ENCODE data around the gene FOXJ1.

FOXJ1 gene

DNA sequence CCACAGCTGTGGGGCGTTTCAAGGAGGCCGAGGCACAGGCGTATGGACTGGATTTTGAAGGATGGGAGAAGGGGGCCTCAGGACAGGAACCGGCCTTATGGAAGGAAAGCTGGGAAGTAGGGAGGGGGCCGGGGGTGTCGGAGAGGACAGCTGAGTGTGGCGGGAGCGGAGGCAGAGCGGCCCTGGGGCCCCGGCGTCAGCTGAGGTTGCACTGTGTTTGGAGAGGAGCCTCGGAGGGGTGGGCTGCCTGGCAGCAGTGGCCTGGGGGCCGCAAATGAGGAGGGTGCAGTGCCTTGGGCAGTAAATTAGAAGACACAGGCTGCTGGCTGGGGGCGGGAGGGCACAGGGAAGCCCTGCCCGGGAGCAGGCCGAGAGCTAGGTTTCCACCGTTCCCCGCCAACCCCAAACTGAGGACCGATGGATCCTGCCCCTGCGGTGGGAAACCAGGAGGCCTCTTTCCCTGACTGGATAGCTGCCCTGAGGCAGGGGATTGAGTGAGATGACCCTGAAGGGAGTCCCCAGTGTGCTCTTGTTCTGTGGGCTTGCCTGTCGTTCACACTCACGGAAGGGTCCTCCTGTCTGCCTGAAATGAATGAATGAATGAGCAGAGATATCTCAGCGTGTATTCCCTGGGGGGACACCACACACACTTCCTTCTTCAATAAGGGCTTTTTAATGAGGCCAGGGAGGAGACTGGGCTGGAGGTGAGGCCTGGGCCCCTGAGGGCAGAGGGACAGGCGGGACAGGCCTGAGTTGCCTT lies 18.4 kb downstream of the FOXJ1 start:
- DNase-seq = no peak

DNA sequence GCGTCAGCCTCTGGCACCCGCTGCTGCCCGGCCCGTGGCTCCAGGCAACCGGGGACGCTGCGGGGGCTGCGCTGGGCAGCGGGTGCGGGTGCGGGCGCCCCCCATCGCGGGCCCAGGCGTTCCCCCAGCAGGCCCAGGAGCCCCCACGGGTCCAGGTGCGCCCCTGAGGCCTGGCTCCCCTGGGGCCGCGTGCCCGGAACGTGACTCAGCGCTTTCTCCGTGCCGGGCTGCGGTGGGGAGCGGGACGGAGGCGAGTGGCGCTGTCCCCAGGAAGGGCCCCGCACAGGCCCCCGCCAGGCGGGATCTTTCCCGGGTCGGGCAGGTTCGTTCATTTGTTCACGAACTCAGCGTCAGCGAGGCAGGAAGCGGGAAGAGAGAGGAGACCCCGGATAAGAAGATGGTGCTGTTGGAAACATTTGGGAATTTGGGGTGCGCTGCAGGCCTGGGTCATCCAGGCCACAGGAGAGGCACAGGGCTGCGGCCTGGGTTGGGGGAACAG lies 19.1 kb downstream of the FOXJ1 start:
- no peak for DNase-seq

DNA sequence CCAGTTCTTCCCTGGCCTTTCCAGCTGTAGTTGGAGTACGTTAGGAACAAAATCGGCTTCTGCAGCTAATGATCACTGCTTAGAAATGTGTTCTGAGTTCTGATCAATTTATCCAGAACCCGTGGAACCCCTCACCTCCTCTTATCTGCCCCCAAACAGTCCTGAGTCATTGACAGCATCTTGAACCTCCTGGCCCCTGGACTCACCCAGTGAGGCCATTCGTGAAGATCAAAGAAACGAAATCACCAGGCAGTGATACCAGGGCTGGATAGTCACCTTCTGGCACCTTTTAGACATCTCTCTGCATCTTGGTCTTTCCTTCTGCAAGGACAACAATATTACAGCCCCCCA lies 20.4 kb downstream of the FOXJ1 start:
- DNase-seq = no peak

DNA sequence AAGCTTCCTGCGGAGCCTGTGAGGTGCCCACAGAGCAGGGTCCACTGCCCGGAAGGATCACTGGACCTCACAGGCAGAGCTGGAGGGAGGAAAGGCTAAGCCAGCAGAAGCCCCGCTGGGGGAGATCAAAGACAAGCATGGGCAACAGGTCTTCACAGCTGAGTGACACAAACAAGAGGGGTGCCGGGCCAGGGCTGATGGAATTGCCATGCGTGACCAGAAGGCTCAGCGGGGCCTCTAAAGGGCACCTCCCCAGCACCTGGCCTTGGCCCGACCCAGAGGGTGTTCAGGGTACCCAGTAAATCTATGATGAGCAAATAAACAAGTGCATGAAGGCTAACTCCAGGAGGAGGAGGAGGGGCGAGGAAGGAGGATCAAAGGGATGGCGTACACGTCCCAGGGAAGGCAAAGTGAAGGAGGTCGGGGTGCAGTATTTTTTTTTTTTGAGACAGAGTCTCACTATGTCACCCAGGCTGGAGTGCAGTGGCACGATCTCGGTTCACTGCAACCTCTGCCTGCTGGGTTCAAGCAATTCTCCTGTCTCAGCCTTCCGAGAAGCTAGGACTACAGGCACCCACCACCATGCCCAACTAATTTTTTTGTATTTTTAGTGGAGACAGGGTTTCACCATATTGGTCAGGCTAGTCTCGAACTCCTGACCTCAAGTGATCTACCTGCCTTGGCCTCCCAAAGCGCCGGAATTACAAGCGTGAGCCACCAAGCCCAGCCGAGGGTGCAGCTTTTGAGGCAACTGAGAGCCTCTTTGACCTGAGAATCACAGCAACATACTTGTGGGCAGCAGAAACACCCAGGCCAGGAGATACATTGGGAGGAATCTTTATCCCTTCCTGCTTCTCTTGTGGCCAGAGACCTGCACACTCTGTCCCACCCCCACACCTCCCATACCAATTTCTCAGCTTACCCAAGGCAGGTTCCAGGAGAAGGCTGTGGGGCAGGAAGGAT lies 21.4 kb downstream of the FOXJ1 start:
- no peak for DNase-seq

DNA sequence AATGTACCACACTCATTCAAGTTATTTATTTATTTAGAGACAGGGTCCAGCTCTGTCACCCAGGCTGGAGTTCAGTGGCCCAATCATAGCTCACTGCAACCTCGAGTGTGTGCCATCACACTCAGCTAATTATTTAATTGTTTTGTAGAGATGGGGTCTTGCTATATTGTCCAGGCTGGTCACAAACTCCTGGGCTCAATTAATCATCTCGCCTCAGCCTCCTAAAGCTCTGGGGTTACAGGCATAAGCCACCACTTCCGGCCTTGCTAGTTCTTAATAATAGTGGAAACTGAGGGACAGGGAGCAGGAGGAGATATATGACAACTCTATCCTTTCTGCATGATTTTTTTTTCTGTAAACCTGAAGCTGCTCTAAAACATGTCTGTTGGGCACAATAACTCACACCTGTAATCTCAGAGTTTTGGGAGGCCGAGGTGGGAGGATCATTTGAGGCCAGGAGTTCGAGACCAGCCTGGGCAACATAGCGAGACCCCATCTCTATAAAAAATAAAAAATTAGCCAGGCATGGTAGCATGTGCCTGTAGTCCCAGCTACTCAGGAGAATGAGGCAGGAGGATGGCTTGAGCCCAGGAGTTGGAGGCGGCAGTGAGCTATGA lies 25.8 kb downstream of the FOXJ1 start:
- DNase-seq = no peak

DNA sequence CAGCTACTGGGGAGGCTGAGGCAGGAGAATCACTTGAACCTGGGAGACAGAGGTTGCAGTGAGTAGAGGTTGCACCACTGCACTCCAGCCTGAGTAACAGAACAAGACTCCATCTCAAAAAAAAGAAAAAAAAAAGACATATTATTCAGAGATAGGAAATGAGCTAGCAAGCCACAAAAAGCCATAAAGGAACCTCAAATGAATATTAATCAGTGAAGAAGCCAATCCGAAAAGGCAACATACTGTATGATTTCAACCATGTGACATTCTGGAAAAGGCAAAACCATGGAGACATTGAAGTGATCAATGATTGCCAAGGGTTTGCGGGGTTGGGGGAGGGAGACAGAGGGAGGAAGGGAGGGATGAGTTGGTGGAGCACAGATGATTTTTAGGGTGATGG lies 29.1 kb downstream of the FOXJ1 start:
- no peak for DNase-seq

DNA sequence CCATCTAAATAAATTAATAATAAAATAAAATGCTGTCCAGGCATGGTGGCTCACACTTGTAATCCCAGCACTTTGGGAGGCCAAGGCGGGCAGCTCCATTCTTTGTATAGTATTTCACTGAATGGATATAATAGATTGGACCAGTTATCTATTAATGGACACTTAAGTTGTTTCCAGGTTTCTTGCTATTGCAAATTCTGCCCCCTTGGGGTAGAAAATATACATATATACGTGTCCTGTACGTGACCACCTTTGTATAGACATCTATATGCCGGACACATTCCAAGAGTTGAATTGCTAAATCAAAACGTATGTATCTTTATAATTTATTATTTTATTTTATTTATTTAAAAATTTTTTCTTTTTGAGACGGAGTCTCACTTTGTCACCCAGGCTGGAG lies 33.5 kb downstream of the FOXJ1 start:
- no peak for DNase-seq

DNA sequence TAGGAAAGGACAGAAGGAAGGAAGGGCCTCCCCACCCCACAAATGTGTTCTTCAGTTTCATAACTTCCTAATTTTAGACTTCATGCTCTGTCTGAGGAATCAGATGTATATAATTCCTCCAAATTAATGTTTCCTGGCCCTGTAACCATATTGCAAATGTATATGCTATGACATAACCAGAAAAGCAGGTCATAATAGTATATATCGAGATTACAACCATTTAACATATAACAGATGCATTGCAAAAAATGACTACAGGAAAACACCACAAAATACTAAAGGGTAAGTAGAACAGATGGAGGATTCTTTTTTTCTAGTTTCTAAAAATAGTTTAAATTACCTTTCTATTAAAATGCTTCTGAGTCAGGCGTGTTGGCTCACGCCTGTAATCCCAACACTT lies 34.3 kb downstream of the FOXJ1 start:
- no peak for DNase-seq

DNA sequence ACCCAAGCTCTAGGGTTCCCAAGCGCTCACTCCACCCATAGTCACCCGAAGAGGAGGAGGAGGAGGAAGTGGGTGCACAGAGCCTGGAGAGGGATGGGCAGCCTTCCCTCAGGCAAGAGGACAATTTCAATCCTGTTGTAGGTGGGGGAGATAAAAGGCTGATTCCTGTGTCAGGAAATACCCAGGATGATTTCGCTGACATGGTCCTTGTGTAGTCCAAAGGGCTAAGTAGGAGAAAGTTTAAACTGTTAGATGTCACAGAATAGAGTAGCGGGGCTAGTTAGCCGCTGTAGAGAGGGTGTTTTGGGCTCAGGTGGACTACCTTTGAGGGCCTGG lies 36.2 kb downstream of the FOXJ1 start:
- DNase-seq = no peak

DNA sequence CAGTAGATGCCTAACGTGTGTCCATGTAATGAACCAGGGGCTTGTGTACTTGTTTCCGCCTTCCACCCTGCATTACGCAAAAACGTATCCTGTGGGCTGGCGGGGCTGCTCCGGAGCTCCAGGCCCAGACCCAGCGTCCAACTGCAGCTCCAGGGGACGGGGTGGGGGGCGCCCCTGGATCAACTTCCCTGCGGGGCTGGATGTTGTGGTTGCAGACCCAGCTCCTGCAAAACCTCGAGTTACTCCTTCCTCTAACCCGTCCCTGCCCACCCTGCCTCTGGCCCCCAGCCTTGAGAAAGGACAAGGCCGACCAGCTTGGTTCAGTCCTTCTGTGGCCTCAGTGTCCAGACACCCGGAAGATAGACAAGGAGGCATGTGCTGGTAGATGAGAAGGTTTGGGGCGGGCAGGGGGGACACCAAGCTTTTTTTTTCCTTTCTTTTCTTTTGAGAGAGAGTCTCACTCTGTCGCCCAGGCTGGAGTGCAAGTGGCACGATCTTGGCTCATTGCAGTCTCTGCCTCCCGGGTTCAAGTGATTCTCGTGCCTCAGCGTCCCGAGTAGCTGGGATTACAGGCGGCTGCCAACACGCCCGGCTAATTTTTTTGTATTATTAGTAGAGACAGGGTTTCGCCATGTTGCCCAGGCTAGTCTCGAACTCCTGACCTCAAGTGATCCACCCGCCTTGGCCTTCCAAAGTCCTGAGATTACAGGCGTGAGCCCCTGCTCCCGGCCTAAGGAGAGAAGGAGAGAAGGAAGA lies 36.7 kb downstream of the FOXJ1 start:
- DNase-seq = no peak

DNA sequence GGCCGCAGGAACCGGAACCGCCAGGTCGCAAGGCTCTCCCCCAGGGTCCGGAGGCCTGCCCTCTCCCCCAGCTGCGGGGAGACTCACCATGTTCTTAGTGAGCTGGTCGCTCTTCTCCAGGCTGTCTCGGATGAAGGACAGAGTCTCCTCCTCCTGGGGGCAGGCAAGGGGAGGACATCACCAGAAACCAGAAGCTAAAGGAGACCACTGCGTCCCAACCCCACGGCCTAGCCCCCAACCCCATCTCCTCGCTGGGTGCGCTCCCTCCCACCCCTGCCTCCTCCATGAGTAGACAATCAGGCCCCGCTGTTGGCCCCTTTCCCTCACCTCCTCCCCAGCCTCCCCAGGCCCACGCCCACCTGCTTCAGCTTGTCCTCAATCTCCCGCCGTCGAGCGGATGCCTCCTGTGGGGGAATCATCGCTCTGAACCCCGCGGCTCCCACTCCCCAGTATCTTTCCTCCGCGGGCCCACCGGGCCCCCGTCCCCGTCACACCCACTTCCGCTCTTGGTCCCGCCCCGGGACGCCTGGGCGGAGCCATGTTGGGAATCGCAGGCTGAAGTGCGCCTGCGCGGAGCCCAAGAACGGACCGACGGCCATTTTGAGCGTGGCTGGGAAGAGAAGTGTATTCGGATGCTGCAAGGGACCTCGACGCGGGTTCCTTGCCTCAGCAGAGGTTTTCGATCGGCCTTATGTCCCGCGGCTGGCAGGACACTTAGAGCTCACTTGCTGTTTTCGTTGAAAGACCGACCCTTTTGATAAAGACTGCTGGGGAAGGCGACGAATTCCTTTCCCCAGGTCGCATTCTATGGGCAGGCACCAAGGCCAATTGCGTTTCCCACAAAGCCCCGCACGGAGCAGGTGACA lies 37.5 kb downstream of the FOXJ1 start, which contains the start of gene EXOC7:
TSS of gene EXOC7 (minus strand) at position 514 of the 866 bp plus-strand sequence. CDS start at position 419, 95 bp downstream.
- peak; percentile 85 for DNase-seq

DNA sequence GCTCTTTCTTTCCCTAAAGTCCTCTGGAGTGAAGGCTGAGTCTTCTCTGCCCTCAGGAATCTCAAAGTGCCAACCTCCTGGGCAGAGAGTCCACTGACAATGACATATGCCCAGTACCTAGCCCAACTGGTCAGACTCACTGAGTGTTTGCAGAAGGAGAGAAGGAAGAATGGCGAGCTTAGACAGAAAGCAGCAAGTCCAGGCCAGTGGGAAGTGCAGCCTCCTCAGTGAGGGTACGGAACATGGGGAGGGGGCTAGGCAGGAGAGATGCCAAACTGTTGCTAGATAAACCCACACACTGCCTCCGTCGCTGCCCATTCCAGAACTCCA lies 38.1 kb downstream of the FOXJ1 start:
- no peak for DNase-seq

DNA sequence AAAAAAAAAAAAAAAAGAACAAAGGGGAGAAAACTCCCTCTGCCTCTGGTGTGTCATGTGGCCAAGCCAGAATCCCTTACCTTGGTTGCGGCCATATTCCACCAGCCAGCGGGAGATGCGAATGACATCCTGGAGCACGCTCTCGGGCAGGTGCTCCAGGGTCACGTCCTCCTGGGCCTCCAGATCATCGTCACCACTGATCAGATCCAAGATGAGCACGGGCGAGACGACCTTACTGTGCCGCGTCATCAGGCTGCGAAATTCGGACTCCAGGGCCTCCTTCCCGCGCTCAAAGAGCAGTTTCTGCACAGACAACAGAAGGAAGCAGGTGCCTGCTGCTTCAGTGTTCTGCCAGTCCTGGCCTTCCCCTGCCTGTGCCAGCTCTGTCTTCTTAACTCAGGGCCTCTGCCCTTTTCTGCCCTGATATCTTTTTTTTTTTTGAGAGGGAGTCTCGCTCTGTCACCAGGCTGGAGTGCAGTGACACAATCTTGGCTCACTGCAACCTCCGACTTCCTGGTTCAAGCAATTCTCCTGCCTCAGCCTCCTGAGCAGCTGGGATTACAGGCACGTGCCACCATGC lies 43.2 kb downstream of the FOXJ1 start:
- DNase-seq = no peak

DNA sequence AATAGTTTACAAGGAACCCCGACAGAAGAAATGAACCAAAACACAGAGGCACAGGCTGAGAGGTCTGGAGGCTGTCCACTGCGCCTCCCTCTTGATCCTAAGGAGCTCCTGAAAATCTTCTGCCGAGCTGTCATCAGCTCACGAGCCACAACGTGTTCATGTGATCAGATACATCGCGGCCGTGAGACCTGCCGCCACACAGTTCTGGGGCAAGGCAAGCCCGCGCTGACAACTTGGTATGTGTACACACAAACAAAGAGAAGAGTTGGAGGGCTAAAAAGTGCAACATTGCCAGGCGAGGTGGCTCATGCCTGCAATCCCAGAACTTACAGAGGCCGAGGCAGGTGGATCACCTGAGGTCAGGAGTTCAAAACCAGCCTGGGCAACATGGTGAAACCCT lies 45.1 kb downstream of the FOXJ1 start:
- DNase-seq = no peak

DNA sequence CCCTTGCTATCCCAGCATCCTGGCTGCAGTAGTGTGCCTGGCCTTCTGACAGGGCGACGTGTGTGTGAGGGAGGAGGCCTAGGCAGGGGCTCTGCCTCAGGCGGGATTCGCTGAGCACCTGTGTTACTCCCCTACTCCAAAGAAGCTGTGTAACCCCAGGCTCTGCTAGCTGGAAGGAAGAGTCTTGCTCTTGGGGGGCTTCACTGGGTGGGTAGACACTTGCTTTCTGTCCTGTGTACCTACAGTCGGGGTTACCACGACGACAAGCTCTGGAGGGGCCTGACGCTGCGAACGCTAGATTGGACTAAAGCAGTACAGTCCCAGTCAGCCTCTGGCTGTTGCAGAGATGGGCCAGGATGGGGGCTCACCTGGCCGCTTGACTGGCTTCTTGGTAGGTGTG lies 47.0 kb downstream of the FOXJ1 start:
- DNase-seq = no peak

DNA sequence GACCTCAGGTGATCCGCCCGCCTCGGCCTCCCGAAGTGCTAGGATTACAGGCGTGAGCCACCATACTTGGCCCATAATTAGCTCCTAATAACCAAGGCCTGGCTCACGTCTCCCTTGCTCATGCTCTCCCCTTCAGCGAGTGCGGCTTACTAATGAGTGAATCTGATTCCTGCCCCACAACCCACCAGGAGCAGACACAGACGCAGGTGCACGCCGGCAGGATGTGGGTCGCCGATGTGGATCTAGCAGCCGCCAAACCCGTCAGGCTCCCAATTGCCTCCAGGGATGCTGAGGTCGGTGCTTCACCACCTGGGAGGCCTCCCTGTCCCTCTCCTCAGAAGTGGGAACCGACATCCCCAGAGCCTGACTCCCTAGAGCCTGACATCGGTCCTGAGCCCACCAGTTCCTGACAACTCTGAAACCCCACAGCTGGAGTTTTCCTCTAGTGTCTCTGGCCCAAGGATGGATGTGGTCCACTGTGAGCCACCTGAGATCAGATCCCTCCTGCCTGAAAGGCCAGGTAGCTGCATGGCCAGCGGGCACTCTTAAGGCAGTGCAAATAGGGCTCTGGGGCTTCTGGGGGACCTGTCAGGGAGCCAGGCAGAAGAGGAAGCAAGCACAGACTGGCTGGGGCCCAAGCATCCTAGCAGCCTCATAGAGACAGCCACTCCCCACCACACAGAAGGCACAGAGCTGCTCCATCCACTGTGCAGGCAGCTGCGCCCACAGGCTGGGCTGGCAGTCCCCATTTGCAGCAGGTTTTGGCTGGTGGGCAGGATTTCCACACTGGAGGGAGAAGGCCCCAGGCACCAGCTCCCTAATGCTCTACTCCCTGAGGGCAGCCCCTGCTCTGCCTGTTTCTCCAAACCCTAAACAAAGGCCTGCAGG lies 48.3 kb downstream of the FOXJ1 start:
- no peak for DNase-seq

DNA sequence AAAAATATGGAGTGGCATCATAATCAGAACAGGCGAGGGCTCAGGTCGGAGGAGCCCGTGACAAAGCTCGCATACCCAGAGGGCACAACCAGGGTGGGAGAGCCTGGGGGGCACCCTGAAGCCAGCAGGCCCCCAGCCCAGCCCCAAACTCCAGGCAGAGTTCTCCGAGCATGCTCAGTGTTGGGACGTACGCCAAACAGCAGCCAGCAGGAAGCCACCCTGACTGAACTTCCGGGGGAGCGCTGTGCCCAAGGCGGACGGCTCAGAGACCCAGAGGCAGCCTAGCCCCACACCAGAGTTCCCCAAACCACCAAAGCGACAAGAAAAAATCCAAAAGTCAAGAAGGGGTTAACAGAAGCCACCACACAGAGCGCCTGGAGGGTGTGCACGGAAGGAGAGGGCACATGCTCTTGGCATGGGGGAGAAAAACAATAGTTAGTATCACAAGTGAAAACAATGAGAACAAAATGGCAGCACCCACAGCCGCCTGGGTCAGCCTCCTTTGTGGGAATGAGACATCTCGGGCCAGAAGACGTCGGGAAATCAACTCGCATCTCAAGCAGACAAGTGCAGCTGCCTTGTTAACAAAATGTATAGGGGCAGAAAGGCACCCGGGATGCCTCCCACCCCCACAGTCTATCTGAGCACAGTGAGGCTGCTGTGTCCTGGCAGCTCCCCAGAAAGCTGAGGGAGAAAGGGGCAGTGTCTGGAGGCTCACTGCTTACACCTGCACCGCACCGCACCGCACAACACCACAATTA lies 49.3 kb downstream of the FOXJ1 start:
- DNase-seq = no peak

DNA sequence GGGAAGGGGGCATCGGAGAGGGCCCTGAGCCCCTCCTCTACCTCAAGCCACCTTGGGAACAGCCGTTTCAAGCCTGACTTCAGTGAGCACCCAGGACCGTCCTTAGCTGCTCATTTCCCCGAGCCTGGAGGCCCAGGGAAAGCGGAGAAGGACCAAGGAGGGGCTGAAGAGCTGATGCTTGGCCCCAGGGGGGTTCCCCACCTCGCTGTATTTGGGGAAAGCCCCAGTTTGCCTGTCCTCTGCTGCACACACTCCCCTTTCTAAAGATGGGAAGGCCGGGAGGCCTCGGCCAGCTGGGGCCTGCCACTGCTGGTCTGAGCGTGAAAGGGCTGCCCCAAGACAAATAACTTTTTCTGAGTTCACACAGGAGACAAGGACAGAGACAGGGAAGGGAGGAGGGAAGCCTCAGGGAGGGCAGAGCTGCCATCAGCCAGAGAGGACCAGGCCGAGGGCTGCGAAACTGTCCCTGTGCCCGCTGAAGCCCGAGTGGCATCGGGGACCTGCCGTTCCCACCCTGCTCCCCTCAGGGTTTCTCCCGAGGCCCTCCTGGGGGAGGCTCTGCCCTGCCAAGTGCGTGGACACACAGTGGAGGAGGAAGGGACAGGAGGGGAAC lies 50.4 kb downstream of the FOXJ1 start:
- DNase-seq = no peak
